ENCODE results near the gene TMEM164. TPM values are rescaled to one million over a fixed set of nuclear protein-coding genes. Genes with fewer than 3 reads are reported as not detected.
A peak's percentile ranks its signal among the peaks of the same experiment; 100 is the strongest.

TMEM164 gene
- total and polyA plus RNA-seq, 8 donors: 7.3 to 21.3 (median 11.9) TPM

DNA sequence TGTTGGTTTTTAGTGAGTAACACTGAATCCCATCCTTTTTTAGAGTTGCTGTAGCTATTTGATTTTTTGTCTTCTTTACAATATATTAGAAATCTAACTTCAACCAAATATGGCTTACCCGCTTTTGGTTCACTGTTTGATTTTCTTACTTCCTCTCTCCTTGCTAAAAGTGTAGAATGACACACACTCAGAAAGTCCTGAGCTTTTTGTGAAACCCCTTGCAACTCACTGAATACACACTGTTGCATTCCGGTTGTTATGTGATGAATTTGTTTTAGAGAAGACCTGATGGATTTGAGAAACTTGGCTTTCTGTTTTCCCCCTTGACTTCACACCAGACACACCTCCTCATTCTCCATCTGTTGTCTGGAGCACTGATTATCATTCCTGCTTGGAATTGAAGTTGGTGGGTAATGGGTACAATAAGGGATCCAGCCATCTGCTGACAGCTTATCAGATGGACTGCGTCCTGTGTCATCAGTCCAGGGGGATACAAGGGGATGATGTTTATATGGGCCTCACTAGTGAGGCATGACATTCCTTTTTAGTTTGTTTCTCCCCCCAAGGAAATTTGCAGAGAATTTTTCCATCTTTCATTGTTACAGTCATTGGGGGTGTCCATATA is 5.2 kb downstream of the TMEM164 start:
- Histone ChIP-seq H3K9me3 (no peaks in the 10 kb centered on the region), H3K36me3 (no peaks in the 10 kb centered on the region), H3K4me3 (no peak overlapping the region), H3K27me3 (no peaks in the 10 kb centered on the region), H3K4me1 (peaks cover 0 to 13% (median 0%) of the 10 kb centered on the region in 3 donors), H3K27ac (no peak overlapping the region)
- WGBS, 2 donors: 87 to 88% methylated on average over 3 of the region's 3 CpGs
- FAIRE-seq: no peak
- ATAC-seq: no peak
- no peak for TF ChIP-seq CTCF (IDR thresholded peaks at IDR 0.05)
- intact Hi-C loops (cut with DNase I): no loop called here
- DNase-seq: no peak

GRCh38 chrX:110012818-110013485 is 10.0 kb downstream of the TMEM164 start:
- TF ChIP-seq CTCF (IDR thresholded peaks at IDR 0.05): no peak
- FAIRE-seq: no peak
- intact Hi-C loops (cut with DNase I): no loop called here
- peaks cover 3 to 6% (median 4%) of the 10 kb centered on the region in 3 donors for H3K4me1 ChIP-seq
- 36% methylated on average over 3 of the region's 3 CpGs for WGBS, 2 donors
- no peaks in the 10 kb centered on the region for H3K36me3 ChIP-seq
- no peak overlapping the region for H3K27ac ChIP-seq
- peak; percentile 58 to 88 (median 74) for ATAC-seq
- no peaks in the 10 kb centered on the region for H3K9me3 ChIP-seq
- peak in 3 of 6 donors; percentile 21 to 32 (median 23) for DNase-seq
- H3K27me3 ChIP-seq: no peaks in the 10 kb centered on the region
- H3K4me3 ChIP-seq: no peak overlapping the region

GRCh38 chrX:110013968-110014367 is 11.1 kb downstream of the TMEM164 start:
- DNase-seq: no peak
- peaks cover 3 to 6% (median 4%) of the 10 kb centered on the region in 3 donors for H3K4me1 ChIP-seq
- 74 to 92% methylated on average over 4 of the region's 4 CpGs for WGBS, 2 donors
- H3K9me3 ChIP-seq: no peaks in the 10 kb centered on the region
- intact Hi-C loops (cut with DNase I): no loop called here
- no peaks in the 10 kb centered on the region for H3K27me3 ChIP-seq
- H3K4me3 ChIP-seq: no peak overlapping the region
- TF ChIP-seq CTCF (IDR thresholded peaks at IDR 0.05): no peak
- no peak for ATAC-seq
- no peak overlapping the region for H3K27ac ChIP-seq
- H3K36me3 ChIP-seq: no peaks in the 10 kb centered on the region
- FAIRE-seq: no peak

- Histone ChIP-seq H3K4me3 (no peak overlapping the region), H3K36me3 (no peaks in the 10 kb centered on the region), H3K27me3 (no peaks in the 10 kb centered on the region), H3K4me1 (peaks cover 3 to 6% (median 4%) of the 10 kb centered on the region in 3 donors), H3K27ac (no peak overlapping the region), H3K9me3 (no peaks in the 10 kb centered on the region)
- FAIRE-seq (no peak), DNase-seq (peak in 2 of 6 donors; percentile 10 to 29), ATAC-seq (peak in 2 of 4 donors; percentile 57 to 67)
- intact Hi-C loops (cut with DNase I): no loop called here
- no peak for TF ChIP-seq CTCF (IDR thresholded peaks at IDR 0.05)
- 38 to 68% methylated on average over 2 of the region's 2 CpGs for WGBS, 2 donors
These were observed 12.1 kb downstream of the TMEM164 start for GRCh38 chrX:110015032-110015431.

GRCh38 chrX:110015915-110016314 is 13.0 kb downstream of the TMEM164 start:
- ATAC-seq: no peak
- no peak for DNase-seq
- 72 to 82% methylated on average over 5 of the region's 5 CpGs for WGBS, 2 donors
- FAIRE-seq: no peak
- H3K27me3 ChIP-seq: peaks cover 0 to 5% (median 0%) of the 10 kb centered on the region in 4 donors
- H3K9me3 ChIP-seq: no peaks in the 10 kb centered on the region
- H3K4me3 ChIP-seq: no peak overlapping the region
- TF ChIP-seq CTCF (IDR thresholded peaks at IDR 0.05): no peak
- no peaks in the 10 kb centered on the region for H3K36me3 ChIP-seq
- intact Hi-C loops (cut with DNase I): no loop called here
- peaks cover 3 to 6% (median 4%) of the 10 kb centered on the region in 3 donors for H3K4me1 ChIP-seq
- H3K27ac ChIP-seq: peak overlapping the region in 2 of 4 donors; percentile 11 to 16

All from pancreas (tissue), 10 donors.